ENCODE data around the gene RNF17.

RNF17 gene

DNA sequence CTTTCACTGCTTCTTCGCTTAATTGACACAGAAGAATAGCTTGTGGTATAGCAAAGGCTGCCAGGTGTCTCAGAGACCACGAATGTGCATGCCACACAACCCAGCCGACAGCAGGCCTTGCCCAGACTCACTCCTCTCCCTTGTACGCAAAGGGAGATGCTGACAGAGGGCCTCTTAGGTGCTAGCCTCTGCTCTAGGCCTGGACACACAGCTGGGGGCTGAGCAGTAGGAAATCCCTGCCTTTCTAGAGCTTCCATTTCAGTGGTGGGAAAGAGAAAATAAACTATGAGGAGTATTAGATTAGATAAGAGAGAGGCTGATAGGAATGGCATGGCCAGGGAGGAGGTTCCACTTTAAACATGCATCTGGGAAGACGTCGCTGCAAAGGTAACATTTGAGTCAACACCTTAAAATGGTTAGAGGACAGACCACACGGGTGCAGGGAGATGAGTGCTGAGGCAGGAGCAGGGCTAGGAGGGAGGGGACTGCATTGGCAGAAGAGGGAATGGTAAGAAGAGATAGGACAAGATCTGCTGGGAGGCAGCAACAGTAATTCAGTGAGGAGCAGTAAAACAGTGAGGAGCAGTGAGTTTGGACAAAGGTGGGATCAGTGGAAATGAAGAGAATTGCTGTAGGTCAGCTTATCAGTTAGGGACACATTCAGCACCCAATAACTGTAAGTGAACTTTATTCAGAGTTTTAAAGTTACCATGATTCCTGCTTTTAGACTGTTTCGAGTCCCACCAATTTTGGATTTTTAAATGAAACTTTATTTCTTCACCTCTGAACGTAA, 100.0 kb downstream of the RNF17 start:
- no peak for DNase-seq

DNA sequence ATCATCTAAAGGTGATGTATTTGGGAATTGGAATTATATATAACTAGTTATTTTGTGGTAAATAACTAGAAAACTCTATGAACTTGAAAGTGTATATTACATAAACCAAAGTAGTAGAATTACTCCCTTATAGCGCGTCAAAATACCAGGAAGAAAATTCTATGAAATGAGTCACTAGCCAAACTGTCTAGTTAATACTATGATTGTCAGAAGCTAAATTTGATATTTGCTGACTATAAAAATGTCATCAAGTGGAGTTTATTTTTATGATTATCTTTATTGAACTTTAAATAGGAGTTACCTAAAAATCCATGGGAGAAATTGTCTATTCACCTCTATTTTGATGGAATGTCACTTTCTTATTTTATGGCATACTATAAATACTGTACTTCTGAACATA, 100.6 kb downstream of the RNF17 start:
- DNase-seq = no peak

DNA sequence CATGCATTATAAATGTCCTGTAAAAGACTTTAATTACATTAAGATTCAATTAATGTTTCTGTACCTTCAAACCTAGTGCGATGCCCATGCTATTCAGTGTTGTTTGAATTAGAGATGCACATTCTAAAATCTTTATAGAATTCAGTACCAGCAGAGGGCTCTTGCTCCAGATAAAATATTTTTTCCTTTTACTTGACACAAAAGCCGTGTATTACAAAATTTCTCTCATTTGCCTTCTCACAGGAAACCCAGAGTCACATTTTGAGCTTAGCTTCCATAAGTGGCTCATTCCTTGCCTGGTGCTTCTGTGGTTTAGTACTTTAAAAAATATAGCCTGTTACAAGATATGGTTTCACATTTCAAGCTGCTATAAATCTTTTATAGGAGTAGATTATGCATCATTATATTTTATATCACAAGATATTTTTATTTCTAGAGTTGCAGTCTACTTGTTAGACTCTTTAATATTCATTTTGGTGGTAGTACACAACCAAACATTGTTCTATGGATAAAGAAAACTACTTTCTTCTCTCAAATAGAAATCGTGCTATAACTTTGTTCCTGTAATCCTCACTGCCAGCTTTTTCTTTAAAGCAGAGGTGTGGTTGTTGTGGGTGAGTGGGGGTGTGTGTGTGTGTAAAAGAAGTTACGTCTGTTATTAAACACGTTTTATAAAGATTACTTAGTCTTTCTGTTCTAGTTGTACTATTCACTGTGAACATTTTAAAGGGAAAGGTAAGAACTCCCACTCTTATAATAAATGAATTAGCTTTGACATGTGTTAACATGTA, 101.4 kb downstream of the RNF17 start:
- no peak for DNase-seq

DNA sequence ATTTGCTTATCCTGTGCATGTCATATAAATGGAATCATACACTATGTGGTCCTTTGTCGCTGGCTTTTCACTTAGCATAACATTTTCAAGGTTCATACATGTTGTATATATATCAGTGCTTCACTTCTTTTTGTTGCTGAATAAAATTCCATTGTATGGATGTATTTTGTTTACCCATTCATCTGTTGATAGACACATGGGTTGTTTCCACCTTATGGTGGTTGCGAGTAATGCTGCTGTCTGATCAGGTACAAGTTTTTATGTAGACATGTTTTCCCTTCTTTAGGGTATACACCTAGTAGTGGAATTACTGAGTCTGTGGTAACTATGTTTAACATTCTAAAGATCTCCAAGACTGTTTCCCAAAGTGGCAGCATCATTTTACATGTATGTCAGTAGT, 102.5 kb downstream of the RNF17 start:
- no peak for DNase-seq

DNA sequence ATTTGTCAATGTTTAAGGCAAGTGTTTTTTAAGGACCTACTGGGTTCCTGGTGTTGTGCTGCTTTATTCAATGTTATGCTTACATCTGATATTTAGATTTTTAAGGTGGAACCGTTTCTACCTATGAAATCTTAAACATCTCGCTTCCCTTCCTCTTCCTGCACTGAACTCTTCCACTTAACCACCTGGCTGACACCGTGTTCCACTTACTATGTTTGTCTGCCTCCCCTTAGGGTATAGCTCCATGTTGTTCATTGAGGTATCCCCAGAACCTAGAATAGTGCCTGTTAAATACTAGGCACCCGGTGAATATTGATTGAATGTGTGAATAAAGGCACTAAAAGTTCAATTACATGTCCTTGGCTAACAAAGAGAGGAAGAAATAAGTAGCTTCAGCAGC, 104.9 kb downstream of the RNF17 start:
- DNase-seq = no peak

DNA sequence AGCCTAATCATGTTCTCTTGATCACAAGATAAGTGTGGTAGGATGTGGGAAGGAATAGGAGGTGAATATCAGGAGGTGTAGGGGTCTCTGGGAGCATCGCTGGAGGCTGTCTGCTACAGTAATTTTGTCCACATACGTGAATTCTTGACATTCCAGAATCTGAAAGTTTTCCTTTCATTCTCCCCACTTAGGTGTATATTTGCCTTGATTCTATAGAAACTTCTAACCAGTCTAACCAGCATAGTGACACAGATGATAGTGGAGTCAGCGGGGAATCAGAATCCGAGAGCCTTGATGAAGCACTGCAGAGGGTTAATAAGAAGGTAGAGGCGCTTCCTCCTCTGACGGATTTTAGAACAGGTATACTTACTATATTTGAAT, 106.4 kb downstream of the RNF17 start:
- no peak for DNase-seq

DNA sequence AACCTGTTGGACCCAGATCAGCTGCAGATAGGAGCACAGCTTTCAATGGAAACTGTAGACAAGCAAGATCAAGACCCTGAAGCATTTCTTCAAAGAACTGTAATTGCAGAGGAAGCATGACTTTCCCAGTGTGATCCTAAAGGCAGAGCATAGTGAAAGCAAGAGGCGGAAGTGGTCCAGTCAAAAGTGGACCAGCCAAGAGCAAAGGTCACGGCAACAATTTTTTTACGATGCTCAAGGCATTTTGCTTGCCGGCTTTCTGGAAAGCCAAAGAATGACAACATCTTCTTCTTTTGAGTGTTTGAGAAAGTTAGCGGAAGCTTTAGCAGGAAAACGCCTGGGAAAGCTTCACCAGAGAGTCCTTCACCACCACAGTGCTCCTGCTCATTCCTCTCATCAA, 111.6 kb downstream of the RNF17 start:
- DNase-seq = no peak

DNA sequence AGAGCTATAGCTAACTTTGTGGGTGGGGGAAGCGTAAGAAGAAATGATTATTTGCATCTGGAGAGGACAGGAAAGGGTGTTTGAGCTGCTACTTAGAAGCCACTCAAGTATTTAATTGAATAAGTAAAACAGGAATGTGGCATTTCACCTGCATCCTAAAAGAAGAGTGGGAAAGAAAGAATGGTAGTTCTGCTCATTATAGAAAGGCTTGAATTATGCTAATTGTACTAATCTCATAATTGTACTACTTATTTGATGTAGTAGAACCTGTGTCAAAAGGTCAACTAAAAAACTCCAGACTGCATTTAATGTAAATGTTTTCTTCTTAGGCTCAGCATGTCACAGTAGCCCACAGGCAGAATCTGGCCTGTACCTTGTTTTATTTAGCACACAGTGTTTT, 113.6 kb downstream of the RNF17 start:
- no peak for DNase-seq

DNA sequence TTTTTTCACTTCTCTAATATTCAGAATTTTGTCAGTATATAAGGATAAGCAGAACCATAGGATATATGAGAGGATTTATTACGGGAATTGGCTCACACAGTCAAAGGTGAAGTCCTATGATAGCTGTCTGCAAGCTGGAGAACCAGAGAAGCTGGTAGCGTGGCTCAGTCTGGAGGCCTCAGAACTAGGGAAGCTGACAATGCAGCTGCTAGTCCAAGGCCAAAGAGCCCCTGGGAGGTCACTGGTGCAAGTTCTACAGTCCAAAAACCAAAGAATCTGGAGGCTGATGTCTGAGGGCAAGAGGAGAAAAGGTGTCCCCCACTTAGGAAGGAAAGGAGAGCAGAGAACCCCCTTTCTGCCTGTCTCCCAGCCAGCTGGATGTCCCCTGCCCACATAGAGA, 114.4 kb downstream of the RNF17 start:
- DNase-seq = no peak

DNA sequence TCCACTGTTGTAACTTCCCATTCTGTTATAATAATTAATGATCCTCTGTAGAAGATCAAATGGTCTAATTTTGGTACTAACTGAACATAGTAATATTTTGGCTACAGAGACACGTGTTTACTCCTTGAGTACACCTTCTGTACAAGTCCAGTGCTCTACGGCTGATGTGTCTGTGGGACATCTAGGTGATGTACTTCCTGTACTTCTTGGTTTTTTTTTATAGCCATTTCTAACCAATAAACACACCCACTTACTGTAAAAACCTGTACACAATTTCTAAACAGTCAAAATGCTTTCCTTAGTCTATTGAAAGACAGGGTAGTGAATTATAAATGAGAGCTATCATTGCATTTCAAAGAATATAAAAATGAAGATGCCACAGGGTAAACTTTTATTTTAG, 118.7 kb downstream of the RNF17 start:
- no peak for DNase-seq

DNA sequence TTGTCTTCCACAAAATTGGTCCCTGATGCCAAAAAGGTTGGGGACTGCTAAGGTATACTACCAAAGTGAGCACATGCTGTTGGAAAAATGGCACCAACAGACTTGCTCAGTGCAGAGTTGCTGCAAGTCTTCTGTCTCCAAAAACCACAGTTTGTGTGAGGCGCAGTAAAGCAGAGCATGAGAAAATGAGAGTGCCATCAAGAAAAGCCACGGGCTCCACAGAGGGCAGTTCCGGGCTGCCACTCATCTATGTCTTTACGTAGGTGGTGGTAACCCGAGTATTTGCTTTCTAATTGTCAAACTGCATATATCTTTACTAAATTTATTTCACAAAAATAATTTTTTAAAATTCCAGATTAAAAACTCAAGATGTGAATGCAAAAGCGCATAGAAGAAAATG, 123.8 kb downstream of the RNF17 start:
- no peak for DNase-seq

DNA sequence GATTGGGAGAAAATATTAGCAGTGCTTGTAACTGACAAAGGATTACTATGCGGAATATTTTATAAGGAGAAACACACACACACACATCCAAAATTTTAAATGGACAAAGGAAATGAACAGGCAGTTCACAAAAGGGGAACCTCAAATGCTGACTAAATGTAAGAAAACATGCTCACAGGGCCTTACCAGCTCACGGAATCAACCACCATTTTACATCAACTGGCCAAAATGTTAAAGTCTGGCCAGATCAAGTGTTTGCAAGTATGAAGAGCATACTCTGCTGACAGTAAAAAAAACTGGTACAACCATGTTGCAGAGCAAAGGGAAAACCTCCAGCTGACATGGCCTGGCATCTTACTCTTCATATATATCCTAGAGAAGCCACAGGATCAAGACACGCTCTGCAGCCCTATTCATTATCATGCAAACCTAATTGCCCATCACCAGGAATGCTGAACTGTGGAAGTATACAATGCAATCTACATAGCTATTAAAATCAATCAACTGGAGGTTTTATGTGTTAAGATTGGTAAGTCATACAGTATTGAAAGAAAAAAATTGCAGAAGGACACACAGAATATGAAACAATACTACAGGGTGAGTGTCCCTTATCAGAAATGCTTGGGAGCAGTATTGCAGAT, 124.4 kb downstream of the RNF17 start:
- no peak for DNase-seq

DNA sequence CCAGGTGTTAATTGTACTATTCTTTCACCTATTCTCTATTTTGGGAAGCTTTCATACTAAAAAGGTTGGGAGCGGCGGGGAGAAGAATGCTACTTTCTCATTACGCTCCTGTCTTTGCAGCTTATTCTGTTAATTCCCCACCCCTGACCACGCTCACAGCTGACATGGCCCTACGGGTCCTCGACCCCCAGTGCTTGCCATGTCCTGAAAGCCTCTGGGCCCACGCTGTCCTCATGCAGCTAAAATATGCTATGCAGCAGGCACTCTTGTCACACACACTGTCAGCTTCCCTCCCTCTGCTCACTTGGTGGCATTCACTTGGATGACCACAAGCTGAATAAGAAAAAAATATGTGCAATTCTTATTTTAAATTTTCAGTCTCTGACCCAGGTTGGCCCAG, 126.3 kb downstream of the RNF17 start:
- DNase-seq = no peak

DNA sequence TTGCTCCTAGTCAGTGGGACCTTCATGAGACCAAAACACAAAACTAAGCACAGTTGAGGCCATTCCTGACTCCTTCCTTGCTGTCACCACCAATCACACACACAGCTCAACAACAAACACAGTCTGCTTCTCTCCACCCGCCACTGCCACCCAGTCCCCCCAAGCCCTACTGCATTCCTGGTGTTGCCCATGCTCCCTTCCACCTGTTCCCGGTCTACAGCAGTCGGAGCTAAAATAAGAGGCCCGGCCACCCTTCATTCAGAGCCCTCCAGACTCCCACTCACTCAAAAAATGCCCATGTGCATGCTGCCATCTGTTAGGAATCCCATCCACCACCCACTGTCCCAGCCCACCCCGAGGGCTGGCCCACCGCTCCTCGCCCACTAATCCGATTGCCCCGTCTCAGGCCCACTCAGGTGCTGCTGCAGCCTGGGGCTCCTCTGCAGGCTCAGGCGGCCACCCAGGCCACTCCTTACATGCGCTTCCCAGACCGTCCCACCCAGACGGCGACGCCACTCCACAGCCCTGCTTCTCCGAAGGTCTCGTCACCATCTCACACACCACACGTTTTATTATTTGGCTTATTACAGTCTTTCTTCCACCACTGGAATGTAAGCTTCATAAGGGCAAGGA, 127.6 kb downstream of the RNF17 start:
- DNase-seq = no peak

DNA sequence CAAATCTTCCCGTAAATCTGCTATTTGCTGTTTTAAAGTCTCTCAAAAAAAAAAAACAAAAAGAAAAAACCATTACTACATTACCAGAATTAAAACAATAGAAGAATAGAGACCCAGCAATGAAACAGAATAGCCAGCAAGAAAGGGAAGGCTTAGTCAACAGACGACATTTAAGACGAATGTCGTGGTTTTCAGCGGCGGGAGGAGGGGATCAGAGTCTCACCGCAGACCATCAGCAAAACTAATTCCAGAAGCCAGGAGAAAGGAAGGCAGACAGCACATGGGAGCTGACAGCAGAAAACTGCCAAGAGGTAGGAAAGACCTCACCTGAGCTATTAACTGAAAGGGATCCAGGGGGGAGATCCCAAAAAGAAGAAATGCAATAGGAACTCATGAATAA, 128.9 kb downstream of the RNF17 start:
- DNase-seq = no peak

DNA sequence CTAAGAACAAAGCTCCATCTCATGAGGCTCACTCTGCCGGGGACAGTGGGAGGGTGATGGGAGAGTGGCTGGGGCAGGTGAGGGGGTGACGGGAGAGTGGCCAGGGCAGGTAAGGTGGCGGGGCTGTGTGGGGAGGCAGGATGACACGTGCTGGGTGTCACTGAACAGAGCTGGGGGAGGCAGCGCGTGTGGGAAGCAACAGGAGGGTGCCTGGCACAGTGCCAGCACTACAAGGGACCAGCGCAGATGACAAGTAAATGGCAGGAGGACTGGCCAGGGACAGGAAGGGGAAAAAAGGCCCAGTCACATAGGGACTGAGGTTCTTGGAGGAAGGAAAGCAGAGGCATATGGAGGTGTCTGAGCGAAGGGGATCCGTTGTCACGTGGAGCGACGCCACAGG, 129.9 kb downstream of the RNF17 start:
- DNase-seq = no peak

DNA sequence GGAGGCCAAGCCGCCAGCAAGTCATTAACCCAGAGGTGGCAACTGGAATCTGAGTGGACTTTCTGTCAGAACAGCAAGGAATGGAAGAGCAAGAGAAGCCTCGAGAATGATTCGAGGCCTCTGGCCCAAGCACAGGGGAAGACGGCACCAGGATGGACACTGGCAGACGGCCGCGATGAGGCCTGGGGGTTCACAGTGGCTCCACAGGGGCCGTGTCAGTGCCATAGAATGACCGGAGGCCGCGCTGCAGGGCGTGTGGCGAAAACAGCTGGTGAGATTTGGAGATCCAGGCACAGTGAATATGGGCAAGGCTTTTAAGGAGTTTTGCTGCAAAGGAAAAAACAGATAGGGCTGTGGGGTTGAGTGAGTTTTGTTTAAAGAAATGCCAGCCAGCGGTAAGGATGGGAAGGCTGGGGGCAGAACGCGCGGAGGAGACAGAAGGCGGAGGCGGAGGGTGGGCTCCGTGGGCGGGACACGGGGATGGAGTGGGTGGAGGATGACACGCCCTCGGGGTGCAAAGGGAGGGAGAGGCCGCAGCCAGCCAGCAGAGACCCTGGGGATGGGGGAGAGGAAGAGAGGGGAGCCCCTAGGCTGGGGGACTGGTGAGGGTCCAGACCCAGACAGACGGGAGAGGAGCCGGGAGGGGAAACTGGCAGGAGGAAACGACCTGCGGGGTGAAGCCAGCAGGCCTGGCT, 130.5 kb downstream of the RNF17 start:
- DNase-seq = no peak

DNA sequence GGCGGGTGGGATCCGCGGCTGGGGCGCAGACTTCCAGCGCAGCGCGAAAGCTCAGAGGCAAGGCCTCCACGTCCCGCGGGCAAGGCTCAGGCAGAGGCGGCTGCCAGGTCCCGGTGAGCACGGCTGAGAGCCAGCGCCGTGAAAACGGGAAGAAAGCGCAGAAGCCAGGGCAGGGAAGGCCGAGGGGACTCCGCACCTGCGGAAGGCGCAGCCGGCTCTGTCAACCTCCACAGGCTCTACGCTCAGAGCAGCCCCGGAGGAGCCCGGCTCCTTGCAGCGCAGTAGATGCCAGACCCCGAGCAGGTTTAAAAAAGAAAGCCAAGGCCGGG, 131.0 kb downstream of the RNF17 start:
- no peak for DNase-seq

DNA sequence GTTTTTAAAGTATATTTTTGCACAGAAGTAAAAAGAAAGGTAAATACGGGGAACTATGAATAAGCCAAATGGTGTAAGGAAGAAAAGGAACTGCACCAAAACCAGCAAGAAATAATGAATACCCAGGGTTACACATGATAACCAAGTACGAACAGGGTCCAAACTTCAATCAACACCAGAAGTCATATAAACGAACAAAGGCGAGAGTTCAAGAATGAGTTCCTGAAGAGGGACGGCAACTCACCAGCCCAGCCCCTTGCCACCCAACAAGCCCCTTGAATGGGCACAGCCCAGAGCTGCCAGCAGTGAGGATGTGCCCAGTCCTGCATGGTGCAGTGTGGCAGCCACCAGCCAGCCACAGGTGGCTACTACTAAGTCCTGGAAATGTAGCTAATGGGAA, 132.1 kb downstream of the RNF17 start:
- DNase-seq = no peak

DNA sequence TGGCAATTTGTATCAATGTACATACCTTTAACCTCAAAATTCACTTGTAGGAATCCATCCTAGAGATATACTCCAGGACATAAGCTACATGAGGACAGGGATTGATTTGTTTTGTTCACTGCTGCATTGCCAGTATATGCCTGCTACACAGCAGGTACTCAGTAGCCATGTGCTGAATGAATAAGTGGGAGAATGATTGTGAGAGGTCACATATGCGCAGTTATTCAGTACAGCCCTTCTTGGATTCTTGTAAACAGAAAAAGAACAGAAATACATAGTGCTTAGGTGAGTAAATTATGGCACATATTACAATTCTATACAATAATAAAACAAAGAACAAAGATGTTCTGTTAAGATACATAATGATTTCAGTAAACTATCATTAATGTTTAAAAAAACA, 133.3 kb downstream of the RNF17 start:
- DNase-seq = no peak

DNA sequence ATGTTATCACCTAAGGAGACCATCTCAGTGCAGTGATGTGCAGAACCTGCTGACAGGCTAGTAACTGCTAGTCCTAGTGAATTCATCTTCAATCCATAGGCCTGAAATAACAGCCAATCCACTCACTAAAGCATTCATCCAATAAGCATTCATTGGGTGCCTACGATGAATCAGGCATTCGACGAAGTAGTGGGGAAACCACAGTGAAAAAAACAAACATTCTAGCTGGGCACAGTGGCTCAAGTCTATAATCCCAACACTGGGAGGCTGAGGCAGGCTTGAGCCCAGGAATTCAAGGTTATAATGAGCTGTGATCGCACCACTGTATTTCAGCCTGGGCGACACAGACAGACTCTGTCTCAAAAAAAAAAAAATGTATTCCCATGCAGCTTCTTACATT, 135.6 kb downstream of the RNF17 start:
- DNase-seq = no peak

DNA sequence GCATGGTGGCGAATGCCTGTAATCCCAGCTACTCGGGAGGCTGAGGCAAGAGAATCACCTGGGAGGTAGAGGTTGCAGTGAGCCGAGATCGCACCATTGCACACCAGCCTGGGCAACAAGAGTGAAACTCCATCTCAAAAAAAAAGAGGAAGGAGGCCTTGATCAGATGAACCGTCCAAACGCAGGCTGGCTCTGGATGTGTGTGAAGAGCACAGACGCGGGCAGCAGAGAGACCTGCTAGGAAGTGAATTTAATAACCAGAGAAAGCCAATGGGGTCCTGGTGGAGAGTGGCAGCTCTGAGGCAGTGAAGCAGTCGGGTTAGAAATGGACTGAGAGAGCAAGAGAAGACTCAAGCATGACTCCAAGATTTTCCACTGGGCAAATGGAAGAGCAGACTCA, 136.5 kb downstream of the RNF17 start:
- DNase-seq = no peak

DNA sequence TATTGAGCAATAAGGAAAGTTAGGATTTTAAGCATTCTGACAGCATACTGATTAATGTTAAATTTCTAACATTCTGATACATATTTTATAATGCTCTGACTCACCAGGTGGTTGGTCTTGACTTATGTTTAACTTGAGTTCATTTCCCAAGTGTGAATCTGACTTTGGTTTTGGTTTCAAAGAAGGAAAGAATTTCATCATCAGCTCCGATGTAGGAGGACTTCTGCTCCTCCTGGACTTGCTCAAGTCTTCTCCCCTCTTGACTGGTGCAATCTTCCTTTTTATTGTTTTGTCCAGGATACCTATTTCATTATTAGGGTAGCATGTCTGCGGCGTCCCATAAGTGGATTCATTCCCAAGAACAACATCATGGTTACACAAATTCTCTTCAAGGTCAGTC, 141.3 kb downstream of the RNF17 start:
- DNase-seq = no peak
